Measurements from ENCODE around the gene OR52J3.
"Not testable (repeated sequence)": the region's sequence is repeated elsewhere in the genome, so short reads cannot be mapped to it uniquely, and the experiment has no call there.

Gene OR52J3

GRCh38 chr11:5046226-5046625 lies at the start of gene OR52J3:
Gene OR52J3, plus strand, starts transcription at chr11:5046526. Its CDS starts 0 bp downstream, at chr11:5046526.
- H3K27ac ChIP-seq: no peak within 1 kb of the TSS
- no peak for DNase-seq (ENCODE audit: low read depth, low spot score)

GRCh38 chr11:5004424-5005274 lies 41.7 kb upstream of the OR52J3 start:
- DNase-seq (ENCODE audit: low read depth, low spot score): no peak
- H3K27ac ChIP-seq: no peak overlapping the region

- no peak for DNase-seq (ENCODE audit: low read depth, low spot score)
- H3K27ac ChIP-seq: no peak overlapping the region
Measured at GRCh38 chr11:5007561-5007960, 38.8 kb upstream of the OR52J3 start.

GRCh38 chr11:5011254-5011653 lies 35.1 kb upstream of the OR52J3 start:
- no peak for DNase-seq (ENCODE audit: low read depth, low spot score)
- H3K27ac ChIP-seq: no peak overlapping the region

- no peak for DNase-seq (ENCODE audit: low read depth, low spot score)
- H3K27ac ChIP-seq: no peak overlapping the region
Measured at GRCh38 chr11:5013012-5013411, 33.3 kb upstream of the OR52J3 start.

- H3K27ac ChIP-seq: no peak overlapping the region
Measured at GRCh38 chr11:5021996-5022395, 24.3 kb upstream of the OR52J3 start.

GRCh38 chr11:5036669-5037068 lies 9.7 kb upstream of the OR52J3 start:
- no peak for DNase-seq (ENCODE audit: low read depth, low spot score)

More at GRCh38 chr11:5021996-5022395, 24.3 kb upstream of the OR52J3 start:
- DNase-seq (ENCODE audit: low read depth, low spot score): no peak

GRCh38 chr11:5037926-5038325 lies 8.4 kb upstream of the OR52J3 start:
- no peak overlapping the region for H3K27ac ChIP-seq
- DNase-seq (ENCODE audit: low read depth, low spot score): no peak

More at GRCh38 chr11:5036669-5037068, 9.7 kb upstream of the OR52J3 start:
- H3K27ac ChIP-seq: no peak overlapping the region

GRCh38 chr11:5038341-5038740 lies 8.0 kb upstream of the OR52J3 start:
- H3K27ac ChIP-seq: no peak overlapping the region
- no peak for DNase-seq (ENCODE audit: low read depth, low spot score)

GRCh38 chr11:5040876-5041275 lies 5.5 kb upstream of the OR52J3 start:
- no peak overlapping the region for H3K27ac ChIP-seq
- no peak for DNase-seq (ENCODE audit: low read depth, low spot score)

- no peak overlapping the region for H3K27ac ChIP-seq
- no peak for DNase-seq (ENCODE audit: low read depth, low spot score)
Measured at GRCh38 chr11:5042091-5042490, 4.2 kb upstream of the OR52J3 start.

- DNase-seq (ENCODE audit: low read depth, low spot score): no peak
- H3K27ac ChIP-seq: no peak overlapping the region
Measured at GRCh38 chr11:5043380-5043779, 2.9 kb upstream of the OR52J3 start.

GRCh38 chr11:5046754-5047330 lies 516 bp downstream of the OR52J3 start:
- no peak for DNase-seq (ENCODE audit: low read depth, low spot score)
- H3K27ac ChIP-seq: no peak overlapping the region

- not testable (repeated sequence) for H3K27ac ChIP-seq; DNase-seq (ENCODE audit: low read depth, low spot score)
Measured at GRCh38 chr11:5058679-5059078, 12.4 kb downstream of the OR52J3 start.

- DNase-seq (ENCODE audit: low read depth, low spot score): no peak
- no peak within 1 kb of the TSS for H3K27ac ChIP-seq
Measured at GRCh38 chr11:5059391-5059790, 13.1 kb downstream of the OR52J3 start, which contains the start of gene OR52E2. Gene OR52E2, minus strand, starts transcription at chr11:5059627. Its CDS starts 0 bp downstream, at chr11:5059627.

- no peak for DNase-seq (ENCODE audit: low read depth, low spot score)
- no peak overlapping the region for H3K27ac ChIP-seq
Measured at GRCh38 chr11:5065027-5065426, 18.7 kb downstream of the OR52J3 start.

- no peak for DNase-seq (ENCODE audit: low read depth, low spot score)
- no peak within 1 kb of the TSS for H3K27ac ChIP-seq
Measured at GRCh38 chr11:5069272-5069671, 22.9 kb downstream of the OR52J3 start, which contains the start of gene OR52E1. Gene OR52E1, plus strand, starts transcription at chr11:5069572.

GRCh38 chr11:5071799-5072198 lies 25.5 kb downstream of the OR52J3 start:
- H3K27ac ChIP-seq: no peak overlapping the region
- DNase-seq (ENCODE audit: low read depth, low spot score): no peak

- no peak for DNase-seq (ENCODE audit: low read depth, low spot score)
- H3K27ac ChIP-seq: no peak overlapping the region
Measured at GRCh38 chr11:5081405-5081804, 35.1 kb downstream of the OR52J3 start.

- no peak for DNase-seq (ENCODE audit: low read depth, low spot score)
- H3K27ac ChIP-seq: no peak overlapping the region
Measured at GRCh38 chr11:5083602-5084001, 37.3 kb downstream of the OR52J3 start.

GRCh38 chr11:5088556-5088955 lies 42.2 kb downstream of the OR52J3 start:
- DNase-seq (ENCODE audit: low read depth, low spot score): no peak
- no peak overlapping the region for H3K27ac ChIP-seq

Data from epithelial cell of prostate (primary cell).